ENCODE measurements around the gene CD59.
"Not testable (repeated sequence)": the region's sequence is repeated elsewhere in the genome, so short reads cannot be mapped to it uniquely, and the experiment has no call there.

CD59 gene

DNA sequence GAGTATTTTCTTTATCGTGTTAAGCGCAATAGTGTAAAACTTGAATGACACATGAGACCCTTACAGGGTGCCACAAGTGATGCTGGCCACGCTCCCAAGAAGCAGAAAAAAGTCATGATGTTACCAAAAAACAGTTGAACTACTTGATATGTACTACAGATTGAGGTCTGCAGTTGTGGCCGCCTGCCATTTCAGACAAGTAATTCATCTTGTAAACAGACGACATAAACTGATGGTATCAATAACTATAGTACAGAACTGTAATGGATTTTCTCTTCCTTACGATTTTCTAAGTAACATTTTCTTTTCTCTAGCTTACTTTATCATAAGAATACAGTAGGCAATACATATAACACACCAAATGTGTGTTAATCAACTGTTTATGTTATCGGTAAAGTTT, 5.5 kb downstream of the CD59 start:
- no peaks in the 10 kb centered on the region for H3K9me3 Mint-ChIP-seq
- no peak for DNase-seq (ENCODE audit: low spot score in 2 of 2)
- H3K36me3 Mint-ChIP-seq: peaks cover 14% of the 10 kb centered on the region
- no peak for ATAC-seq
- H3K4me3 Mint-ChIP-seq: no peak overlapping the region
- H3K27ac Mint-ChIP-seq: no peak overlapping the region
- H3K4me1 Mint-ChIP-seq: peaks cover 50% of the 10 kb centered on the region

DNA sequence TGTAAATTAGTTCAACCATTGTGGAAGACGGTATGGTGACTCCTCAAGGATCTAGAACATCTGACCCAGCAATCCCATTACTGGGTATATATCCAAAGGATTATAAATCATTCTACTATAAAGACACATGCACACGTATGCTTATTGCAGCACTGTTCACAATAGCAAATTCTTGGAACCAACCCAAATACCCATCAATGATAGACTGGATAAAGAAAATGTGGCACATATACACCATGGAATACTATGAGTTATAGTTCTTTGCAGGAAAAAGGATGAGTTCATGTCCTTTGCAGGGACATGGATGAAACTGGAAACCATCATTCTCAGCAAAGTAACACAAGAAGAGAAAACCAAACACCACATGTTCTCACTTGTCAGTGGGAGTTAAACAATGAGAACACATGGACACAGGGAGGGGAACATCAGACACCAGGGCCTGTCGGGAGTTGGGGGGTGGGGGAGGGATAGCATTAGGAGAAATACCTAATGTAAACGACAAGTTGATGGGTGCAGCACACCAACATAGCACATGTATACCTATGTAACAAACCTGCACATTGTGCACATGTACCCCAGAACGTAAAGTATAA, 7.1 kb downstream of the CD59 start:
- ATAC-seq; H3K9me3 Mint-ChIP-seq; H3K4me3 Mint-ChIP-seq; H3K27ac Mint-ChIP-seq; DNase-seq (ENCODE audit: low spot score in 2 of 2); H3K36me3 Mint-ChIP-seq: not testable (repeated sequence)
- H3K4me1 Mint-ChIP-seq: peaks cover 45% of the 10 kb centered on the region

DNA sequence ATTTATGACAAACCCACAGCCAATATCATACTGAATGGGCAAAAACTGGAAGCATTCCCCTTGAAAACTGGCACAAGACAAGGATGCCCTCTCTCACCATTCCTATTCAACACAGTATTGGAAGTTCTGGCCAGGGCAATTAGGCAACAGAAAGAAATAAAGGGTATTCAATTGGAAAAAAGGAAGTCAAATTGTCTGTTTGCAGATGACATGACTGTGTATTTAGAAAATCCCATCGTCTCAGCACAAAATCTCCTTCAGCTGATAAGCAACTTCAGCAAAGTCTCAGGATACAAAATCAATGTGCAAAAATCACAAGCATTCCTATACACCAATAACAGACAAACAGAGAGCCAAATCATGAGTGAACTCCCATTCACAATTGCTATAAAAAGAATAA, 8.7 kb downstream of the CD59 start:
- H3K4me3 Mint-ChIP-seq; ATAC-seq; H3K27ac Mint-ChIP-seq; DNase-seq (ENCODE audit: low spot score in 2 of 2); H3K36me3 Mint-ChIP-seq; H3K9me3 Mint-ChIP-seq: not testable (repeated sequence)
- peaks cover 52% of the 10 kb centered on the region for H3K4me1 Mint-ChIP-seq

DNA sequence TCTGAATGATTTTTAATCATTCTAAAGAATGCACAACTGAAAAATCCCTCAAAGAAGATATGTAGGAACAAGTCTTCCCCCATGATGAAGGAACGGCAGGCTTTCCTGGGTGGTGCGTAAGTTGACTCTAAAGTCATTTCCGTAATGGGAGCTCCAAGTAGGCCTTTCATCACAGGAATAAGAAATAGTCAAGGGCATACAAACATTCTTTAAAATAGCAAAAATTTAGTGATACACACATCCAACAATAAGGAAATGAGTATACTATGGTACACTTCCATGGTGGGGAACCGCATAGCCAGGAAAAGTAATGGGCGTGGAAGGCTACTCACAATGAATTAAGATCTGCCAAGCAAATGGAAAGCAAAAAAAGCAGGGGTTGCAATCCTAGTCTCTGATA, 10.7 kb downstream of the CD59 start:
- no peak for DNase-seq (ENCODE audit: low spot score in 2 of 2)
- Mint-ChIP-seq H3K36me3 (peaks cover 21% of the 10 kb centered on the region), H3K4me1 (peaks cover 50% of the 10 kb centered on the region), H3K4me3 (no peak overlapping the region), H3K9me3 (no peaks in the 10 kb centered on the region), H3K27ac (no peak overlapping the region)
- ATAC-seq: no peak

DNA sequence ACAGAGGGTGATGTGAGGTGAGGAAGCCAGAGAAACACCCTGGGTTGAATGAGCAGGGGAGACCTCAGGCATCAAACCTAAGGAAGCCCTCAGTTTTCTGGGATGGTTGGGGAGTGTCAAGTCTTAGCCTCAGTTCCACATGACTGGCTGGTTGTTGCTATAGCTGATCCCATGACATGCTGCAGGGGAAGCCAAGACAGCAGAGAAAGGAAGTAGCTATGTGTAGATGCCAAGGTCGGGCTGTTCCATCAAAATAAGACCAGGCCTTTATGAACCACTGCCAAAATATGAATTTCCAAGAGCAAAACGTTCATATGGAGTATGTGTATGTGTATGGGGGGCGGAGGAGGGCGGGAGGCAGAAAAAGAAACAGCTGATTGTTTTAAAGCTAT, 11.6 kb downstream of the CD59 start:
- DNase-seq (ENCODE audit: low spot score in 2 of 2): no peak
- no peak for ATAC-seq
- Mint-ChIP-seq H3K4me1 (peaks cover 50% of the 10 kb centered on the region), H3K36me3 (peaks cover 30% of the 10 kb centered on the region), H3K9me3 (no peaks in the 10 kb centered on the region), H3K4me3 (no peak overlapping the region), H3K27ac (peak overlapping the region; percentile 34)

DNA sequence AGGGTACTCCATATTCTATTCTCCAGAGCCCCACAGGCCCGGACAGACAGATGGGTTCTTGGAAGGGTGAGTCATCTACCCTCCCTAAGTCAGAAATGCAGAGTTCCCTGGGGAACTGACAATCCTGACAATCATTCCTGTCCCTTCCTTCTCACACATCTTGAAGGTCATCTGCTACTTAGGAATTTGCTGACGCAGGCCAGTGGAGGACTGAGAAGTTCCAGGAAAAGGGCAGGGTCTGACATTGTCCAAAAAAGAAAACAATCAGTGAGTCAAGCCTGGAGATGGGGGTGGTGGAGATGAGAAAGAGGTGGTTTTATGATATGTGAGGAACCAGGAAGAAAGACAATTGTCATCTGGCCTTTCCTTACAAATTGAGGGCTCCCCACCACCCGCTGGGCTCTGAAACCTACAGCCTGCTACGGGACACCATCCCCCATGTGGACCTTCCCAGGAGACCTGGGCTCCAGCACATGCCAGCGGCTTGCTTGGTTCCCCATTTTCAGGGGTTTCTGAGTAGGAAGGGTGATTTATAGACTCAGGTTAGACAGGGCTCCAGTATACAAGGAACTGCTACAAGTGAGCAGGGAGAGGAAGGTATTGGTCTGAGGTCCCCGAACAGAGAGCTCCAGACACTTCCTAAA, 12.9 kb downstream of the CD59 start:
- Mint-ChIP-seq H3K9me3 (no peaks in the 10 kb centered on the region), H3K36me3 (peaks cover 34% of the 10 kb centered on the region), H3K27ac (peak overlapping the region; percentile 79), H3K4me3 (peak overlapping the region; percentile 45), H3K4me1 (peaks cover 50% of the 10 kb centered on the region)
- ATAC-seq: peak; percentile 18
- DNase-seq (ENCODE audit: low spot score in 2 of 2): peak in 1 of 2 donors; percentile 60

DNA sequence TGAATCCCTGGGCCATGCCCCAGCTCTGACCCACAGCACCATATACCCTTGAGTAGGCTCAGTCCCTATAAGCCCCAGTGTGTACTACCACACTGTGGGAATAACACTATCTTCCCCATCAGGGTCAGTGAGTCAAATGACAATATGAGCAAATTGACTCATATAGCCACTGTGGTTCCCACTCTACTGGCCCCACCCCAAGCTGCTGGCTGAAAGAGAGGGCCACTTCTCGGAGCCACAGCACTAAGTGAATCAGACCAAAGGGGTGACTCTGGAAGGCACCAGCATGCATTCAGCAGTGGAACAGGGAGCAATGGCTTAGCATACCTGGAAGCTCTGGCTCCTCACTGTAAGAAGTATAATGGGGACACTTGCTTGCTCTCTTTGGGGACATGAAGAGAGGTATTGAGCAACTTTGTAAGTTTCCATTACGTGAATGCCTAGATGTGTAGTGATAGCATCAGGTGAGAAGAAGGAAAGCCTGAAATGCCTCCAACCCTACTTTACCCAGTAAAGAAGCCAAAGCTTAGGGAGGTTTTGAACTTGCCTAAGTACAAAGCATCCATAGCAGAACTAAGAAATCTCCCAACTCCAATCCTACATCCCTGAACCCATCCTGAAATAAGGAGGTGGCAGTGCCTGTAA, 13.5 kb downstream of the CD59 start:
- H3K9me3 Mint-ChIP-seq: no peaks in the 10 kb centered on the region
- DNase-seq (ENCODE audit: low spot score in 2 of 2) (peak; percentile 51 to 82), ATAC-seq (peak; percentile 98)
- H3K36me3 Mint-ChIP-seq: peaks cover 34% of the 10 kb centered on the region
- H3K4me1 Mint-ChIP-seq: peaks cover 50% of the 10 kb centered on the region
- peak overlapping the region; percentile 45 for H3K4me3 Mint-ChIP-seq
- peak overlapping the region; percentile 79 for H3K27ac Mint-ChIP-seq

DNA sequence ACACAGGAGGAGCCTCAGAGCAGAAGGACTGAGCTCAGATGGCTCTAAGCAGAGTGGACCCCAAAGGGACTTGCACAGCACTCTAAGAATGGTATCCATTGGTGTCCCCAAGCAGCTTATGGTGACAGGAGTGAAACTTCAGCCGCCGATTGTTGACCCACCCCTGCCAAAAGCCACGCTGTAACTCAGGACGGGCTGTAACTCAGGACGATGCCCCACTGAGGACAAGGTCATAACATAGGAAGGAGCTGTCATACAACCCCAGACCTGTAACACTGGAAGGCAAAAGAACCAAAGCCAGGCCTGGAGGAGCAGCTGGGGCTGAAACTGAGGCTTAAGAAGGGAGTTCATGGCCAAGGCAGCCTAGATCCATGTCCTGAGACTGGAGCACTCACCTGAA, 14.2 kb downstream of the CD59 start:
- Mint-ChIP-seq H3K4me3 (peak overlapping the region; percentile 45), H3K27ac (no peak overlapping the region)

DNA sequence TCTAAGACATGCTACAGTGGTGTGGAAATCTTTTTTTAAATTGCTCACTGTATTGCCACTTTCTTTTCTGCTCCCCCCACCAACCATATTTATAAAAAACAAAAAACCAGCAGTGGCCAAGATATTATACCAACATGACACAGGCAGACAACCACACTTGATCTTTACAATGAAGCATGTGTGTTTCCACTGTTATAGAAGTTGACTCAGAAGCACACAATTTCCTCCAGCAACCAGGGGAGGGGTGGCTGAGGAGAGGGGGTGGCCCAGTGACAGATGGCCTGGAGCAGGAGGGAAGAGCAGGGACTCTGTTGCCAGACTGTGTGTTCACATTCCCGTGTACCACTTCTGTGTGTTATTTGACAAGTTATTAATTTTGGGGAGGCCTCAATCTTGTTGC, 14.8 kb downstream of the CD59 start:
- ATAC-seq (peak; percentile 53), DNase-seq (ENCODE audit: low spot score in 2 of 2) (peak in 1 of 2 donors; percentile 50)
- peaks cover 47% of the 10 kb centered on the region for H3K4me1 Mint-ChIP-seq
- peak overlapping the region; percentile 16 for H3K27ac Mint-ChIP-seq
- peaks cover 34% of the 10 kb centered on the region for H3K36me3 Mint-ChIP-seq
- H3K4me3 Mint-ChIP-seq: peak overlapping the region; percentile 45
- H3K9me3 Mint-ChIP-seq: no peaks in the 10 kb centered on the region

More for the DNA sequence above, 14.2 kb downstream of the CD59 start:
- no peak for ATAC-seq
- peaks cover 34% of the 10 kb centered on the region for H3K36me3 Mint-ChIP-seq
- peaks cover 50% of the 10 kb centered on the region for H3K4me1 Mint-ChIP-seq
- DNase-seq (ENCODE audit: low spot score in 2 of 2): no peak
- H3K9me3 Mint-ChIP-seq: no peaks in the 10 kb centered on the region

DNA sequence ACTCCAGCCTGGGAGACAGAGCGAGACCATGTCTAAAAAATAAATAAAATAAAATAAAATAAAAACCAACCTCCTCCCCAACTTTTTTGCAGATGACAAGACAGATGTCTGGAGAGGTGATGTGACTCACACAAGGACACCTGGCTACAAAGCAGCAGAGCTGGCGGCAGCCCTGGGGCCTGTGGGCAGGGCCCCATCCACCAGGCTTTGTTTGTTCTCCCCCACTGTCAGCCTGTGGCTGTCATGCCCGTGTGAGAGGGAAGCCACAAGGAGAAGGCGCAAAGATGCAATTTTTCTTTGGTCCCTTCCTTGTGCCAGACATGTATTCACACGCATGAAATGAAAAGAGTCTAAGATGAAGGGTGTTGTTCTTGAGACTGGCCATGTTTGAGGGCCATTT, 16.6 kb downstream of the CD59 start:
- DNase-seq (ENCODE audit: low spot score in 2 of 2) (no peak), ATAC-seq (no peak)
- Mint-ChIP-seq H3K27ac (no peak overlapping the region), H3K4me1 (peaks cover 36% of the 10 kb centered on the region), H3K36me3 (peaks cover 34% of the 10 kb centered on the region), H3K9me3 (no peaks in the 10 kb centered on the region), H3K4me3 (no peak overlapping the region)

DNA sequence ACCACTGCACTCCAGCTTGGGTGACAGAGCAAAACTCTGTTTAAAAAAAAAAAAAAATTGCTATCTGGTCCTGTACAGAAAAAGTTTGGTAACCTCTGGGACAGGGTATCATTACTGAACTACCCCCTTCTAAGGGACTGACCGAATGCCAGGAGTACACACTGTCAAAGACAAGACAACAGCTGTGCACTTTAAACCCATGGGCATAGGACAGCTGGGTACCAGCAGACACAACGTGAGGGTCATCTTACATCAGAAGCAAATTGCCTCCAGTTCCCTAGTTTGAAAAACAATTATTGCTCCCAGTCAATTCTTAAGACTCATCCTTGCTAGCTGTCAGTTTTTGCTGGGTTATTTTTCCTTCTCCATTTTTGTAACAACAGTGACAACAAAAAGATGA, 17.8 kb downstream of the CD59 start:
- H3K36me3 Mint-ChIP-seq: peaks cover 34% of the 10 kb centered on the region

DNA sequence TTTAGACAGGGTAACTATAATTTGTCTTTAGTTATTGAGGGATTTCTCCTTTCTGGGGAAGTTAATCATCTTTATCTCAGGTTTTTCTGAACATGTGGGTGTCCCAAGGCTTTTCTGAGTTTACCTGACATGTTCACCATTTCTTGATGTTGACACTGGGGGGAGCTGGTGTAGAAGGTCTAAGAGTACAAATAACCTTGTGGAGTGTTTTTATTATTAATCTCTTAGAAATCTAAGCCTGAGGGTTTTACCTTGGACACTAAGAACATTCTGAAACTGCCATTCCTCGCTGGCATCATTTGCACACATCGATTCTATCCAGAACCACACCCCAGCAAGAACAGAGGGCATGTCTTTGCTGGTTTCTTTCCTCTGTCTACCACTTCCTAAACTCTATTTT, 20.0 kb downstream of the CD59 start:
- peaks cover 2% of the 10 kb centered on the region for H3K4me1 Mint-ChIP-seq
- no peak for DNase-seq (ENCODE audit: low spot score in 2 of 2)
- peaks cover 17% of the 10 kb centered on the region for H3K36me3 Mint-ChIP-seq
- no peak overlapping the region for H3K27ac Mint-ChIP-seq
- no peaks in the 10 kb centered on the region for H3K9me3 Mint-ChIP-seq
- H3K4me3 Mint-ChIP-seq: no peak overlapping the region
- ATAC-seq: no peak

More for the DNA sequence above, 17.8 kb downstream of the CD59 start:
- H3K9me3 Mint-ChIP-seq: no peaks in the 10 kb centered on the region
- H3K27ac Mint-ChIP-seq: no peak overlapping the region
- no peak overlapping the region for H3K4me3 Mint-ChIP-seq
- DNase-seq (ENCODE audit: low spot score in 2 of 2): no peak
- no peak for ATAC-seq
- peaks cover 24% of the 10 kb centered on the region for H3K4me1 Mint-ChIP-seq

DNA sequence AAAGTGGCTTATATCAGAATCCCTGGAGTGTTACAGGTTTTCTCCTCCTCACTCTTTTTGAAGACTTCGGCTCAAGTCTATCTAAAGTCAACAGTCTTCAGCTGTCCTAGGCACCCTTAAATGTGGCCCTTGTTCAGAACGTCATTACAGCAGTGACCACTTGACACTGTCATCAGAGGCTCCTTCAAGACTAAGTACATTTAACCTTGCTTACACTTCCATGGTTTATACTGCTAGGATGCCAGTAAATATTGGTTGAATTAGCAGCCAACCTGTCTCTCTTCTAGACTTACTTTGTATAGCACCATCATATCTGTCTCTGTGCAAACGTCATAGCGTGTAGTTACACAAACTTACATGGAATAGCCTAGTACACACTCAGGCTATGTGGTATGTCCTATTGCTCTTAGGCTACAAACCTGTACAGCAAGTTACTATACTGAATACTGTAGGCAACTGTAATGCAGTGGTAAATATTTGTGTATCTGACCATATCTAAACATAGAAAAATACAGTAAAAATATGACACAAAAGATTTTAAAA, 22.3 kb downstream of the CD59 start:
- Mint-ChIP-seq H3K36me3 (no peaks in the 10 kb centered on the region), H3K27ac (no peak overlapping the region), H3K4me1 (no peaks in the 10 kb centered on the region), H3K4me3 (no peak overlapping the region), H3K9me3 (no peaks in the 10 kb centered on the region)
- ATAC-seq: no peak
- DNase-seq (ENCODE audit: low spot score in 2 of 2): no peak

DNA sequence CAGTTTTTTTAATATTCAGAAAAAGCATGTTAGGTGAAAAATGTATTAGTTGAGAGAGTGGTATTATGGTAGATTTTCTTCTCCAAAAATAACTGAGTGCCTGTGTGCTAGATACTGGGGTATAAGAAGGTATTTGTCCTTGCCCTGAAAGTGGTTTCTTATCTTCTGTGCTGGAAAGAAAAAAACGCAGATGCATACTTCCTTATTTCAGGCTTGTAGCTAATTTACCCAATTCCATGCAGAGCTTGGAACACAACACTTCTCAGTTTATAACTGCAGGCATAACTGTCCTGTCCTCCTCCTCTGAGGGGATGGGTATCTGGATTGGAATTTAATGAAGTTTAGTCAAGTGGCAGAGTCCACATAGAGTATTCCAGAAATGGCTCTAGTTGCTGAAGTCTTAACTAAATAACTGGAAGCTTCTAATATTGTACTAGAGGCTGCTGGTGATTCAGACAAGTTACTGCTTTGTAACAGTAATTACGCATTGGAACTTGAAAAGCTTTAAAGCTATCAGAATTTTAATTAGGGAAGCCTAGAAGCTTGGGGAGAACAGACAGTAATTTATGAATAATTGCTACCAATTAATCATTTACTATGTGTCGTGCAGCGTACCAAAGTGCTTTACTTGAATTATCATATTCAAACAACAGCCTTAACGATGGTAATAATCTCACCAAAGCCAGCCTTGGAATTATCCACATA, 22.9 kb downstream of the CD59 start:
- no peak overlapping the region for H3K4me3 Mint-ChIP-seq

DNA sequence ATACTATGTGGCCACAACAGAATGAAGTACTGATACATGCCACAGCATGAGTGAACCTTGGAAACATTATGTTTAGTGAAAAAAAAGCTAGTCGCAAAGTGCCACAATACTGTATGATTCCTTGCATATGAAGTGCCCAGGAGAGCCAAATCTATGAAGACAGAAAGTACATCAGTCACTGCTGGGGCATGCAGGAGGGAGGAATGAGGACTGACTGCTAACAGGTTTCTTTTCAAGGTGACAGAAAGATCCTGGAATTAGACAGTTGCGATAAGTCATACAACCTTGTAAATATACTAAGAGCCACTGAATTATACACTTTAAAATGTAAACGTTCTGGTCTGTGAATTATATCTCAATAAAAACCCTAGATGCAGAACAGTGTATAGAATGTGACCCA, 23.8 kb downstream of the CD59 start:
- Mint-ChIP-seq H3K4me3 (no peak overlapping the region), H3K4me1 (no peaks in the 10 kb centered on the region), H3K27ac (no peak overlapping the region), H3K36me3 (no peaks in the 10 kb centered on the region), H3K9me3 (no peaks in the 10 kb centered on the region)
- DNase-seq (ENCODE audit: low spot score in 2 of 2) (no peak), ATAC-seq (no peak)

More for the DNA sequence above, 22.9 kb downstream of the CD59 start:
- no peaks in the 10 kb centered on the region for H3K4me1 Mint-ChIP-seq
- H3K27ac Mint-ChIP-seq: no peak overlapping the region
- H3K9me3 Mint-ChIP-seq: no peaks in the 10 kb centered on the region
- DNase-seq (ENCODE audit: low spot score in 2 of 2) (no peak), ATAC-seq (no peak)
- no peaks in the 10 kb centered on the region for H3K36me3 Mint-ChIP-seq

All from stimulated activated effector memory CD8-positive, alpha-beta T cell treated with anti-CD3 and anti-CD28 coated beads, Interleukin-12 subunit alpha, Interleukin-12 subunit beta, amount 100 ng/mL, for 72 hours (primary cell).